Transverse colon (tissue), 4 donors: ENCODE measurements around the gene SUSD6.

Source experiments
- EP300 ChIP-seq: sonication (generic); formaldehyde crosslinking; IDR thresholded peaks from one replicate; pipeline ENCODE4 v1.6.1; 2017; ENCODE audit warnings: antibody characterized with exemption, low read depth
- POLR2A ChIP-seq: fragments of 450-650 bp; IDR thresholded peaks from one replicate; pipeline ENCODE4 v1.6.1; 2016; ENCODE audit warnings: antibody characterized with exemption, mild to moderate bottlenecking, moderate library complexity
- POLR2AphosphoS5 ChIP-seq, 3 donors: sonication (generic); formaldehyde crosslinking; IDR thresholded peaks; one replicate each; pipeline ENCODE4 v1.6.1; 2016; ENCODE audit warnings: antibody characterized with exemption in 3 of 3
- TF ChIP-seq, protein P1 (sequence below), 5 experiments: fragments of 200-600 bp in 3 of 5; fragments of 450-650 bp in 2 of 5; sonication (generic) in 3 of 5; IDR thresholded peaks; 1 replicate in 2 of 5; 2 replicates in 3 of 5; pipeline ENCODE4 v1.5.1; 2016 to 2017; ENCODE audit warnings: antibody characterized with exemption in 5 of 5, inconsistent platforms in 3 of 5, mild to moderate bottlenecking in 2 of 5, moderate library complexity in 1 of 5

DNA sequence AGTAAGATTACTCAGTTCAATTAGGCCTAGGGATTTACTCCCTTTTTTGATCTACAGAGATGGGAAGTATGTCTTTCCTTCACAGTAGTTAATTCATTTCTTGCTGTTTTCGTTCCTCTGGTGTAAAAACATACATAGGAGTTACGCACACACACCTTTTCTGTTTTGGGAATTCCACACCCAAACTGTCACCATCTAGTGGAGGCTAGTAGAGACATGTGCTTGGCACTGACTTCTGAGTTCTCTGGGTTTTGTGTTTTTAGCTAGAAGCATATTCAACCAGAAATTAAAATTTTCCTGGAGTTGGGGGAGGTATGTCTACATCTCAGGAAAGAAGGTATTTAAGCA, 1.4 kb downstream of the SUSD6 start:
- TF ChIP-seq POLR2A (no peak), POLR2AphosphoS5 (IDR thresholded peaks at IDR 0.05) (no peak), EP300 (no peak)
- TF ChIP-seq, protein P1, sequence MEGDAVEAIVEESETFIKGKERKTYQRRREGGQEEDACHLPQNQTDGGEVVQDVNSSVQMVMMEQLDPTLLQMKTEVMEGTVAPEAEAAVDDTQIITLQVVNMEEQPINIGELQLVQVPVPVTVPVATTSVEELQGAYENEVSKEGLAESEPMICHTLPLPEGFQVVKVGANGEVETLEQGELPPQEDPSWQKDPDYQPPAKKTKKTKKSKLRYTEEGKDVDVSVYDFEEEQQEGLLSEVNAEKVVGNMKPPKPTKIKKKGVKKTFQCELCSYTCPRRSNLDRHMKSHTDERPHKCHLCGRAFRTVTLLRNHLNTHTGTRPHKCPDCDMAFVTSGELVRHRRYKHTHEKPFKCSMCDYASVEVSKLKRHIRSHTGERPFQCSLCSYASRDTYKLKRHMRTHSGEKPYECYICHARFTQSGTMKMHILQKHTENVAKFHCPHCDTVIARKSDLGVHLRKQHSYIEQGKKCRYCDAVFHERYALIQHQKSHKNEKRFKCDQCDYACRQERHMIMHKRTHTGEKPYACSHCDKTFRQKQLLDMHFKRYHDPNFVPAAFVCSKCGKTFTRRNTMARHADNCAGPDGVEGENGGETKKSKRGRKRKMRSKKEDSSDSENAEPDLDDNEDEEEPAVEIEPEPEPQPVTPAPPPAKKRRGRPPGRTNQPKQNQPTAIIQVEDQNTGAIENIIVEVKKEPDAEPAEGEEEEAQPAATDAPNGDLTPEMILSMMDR (IDR thresholded peaks at IDR 0.05), result peak in 1 of 5 experiments; percentile 29
